ENCODE data around the gene PPP6R1. TPM values are rescaled to one million over a fixed set of nuclear protein-coding genes. Genes with fewer than 3 reads are reported as not detected.

Gene PPP6R1
- total RNA-seq, 3 donors from 2014 or later, result 60.0 to 72.9 (median 65.9) TPM

DNA sequence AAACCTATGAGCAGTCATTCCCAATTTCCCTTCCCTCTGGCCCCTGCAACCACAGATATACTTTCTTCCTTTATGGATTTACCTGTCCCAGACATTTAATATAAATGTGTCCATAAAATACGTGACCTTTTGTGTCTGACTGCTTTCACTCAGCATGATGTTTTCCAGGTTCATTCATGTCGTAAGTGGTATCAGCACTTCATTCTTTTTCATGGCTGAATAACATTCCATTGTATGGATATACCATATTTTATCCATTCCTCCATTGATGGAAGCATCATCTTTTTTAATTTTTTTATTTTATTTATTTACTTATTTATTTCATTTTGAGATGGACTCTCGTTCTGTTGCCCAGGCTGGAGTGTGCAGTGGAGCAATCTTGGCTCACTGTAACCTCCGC is 8.0 kb upstream of the PPP6R1 start:
- ATAC-seq, result no peak
- no peak for DNase-seq
- Histone ChIP-seq H3K9me3 (no peaks in the 10 kb centered on the region), H3K4me1 (ENCODE audit: low read depth) (no peaks in the 10 kb centered on the region), H3K4me3 (no peak overlapping the region), H3K36me3 (ENCODE audit: low read depth) (no peaks in the 10 kb centered on the region)
- intact Hi-C loops (cut with DNase I, micrococcal nuclease), result no loop called here
- TF ChIP-seq CTCF (IDR thresholded peaks at IDR 0.05), result no peak

DNA sequence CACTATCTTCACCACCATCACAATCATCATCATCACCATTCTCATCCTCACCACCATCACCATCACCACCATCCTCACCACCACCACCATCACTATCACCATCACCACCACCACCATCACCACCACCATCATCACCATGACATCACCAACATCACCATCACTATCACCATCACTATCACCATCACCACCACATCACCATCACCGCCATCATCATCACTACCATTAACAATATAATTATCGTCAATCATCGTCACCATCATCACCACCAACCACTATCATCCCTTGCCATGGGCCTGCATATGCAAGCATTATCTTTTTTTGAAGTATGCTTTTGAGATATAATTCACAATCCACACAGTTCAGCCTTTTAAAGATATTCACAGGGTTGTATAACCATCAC is 7.6 kb upstream of the PPP6R1 start:
- DNase-seq, result no peak
- Histone ChIP-seq H3K4me1 (ENCODE audit: low read depth) (no peaks in the 10 kb centered on the region), H3K36me3 (ENCODE audit: low read depth) (no peaks in the 10 kb centered on the region), H3K4me3 (no peak overlapping the region), H3K9me3 (no peaks in the 10 kb centered on the region)
- no peak for TF ChIP-seq CTCF (IDR thresholded peaks at IDR 0.05)
- no peak for ATAC-seq
- intact Hi-C loops (cut with DNase I, micrococcal nuclease), result no loop called here

DNA sequence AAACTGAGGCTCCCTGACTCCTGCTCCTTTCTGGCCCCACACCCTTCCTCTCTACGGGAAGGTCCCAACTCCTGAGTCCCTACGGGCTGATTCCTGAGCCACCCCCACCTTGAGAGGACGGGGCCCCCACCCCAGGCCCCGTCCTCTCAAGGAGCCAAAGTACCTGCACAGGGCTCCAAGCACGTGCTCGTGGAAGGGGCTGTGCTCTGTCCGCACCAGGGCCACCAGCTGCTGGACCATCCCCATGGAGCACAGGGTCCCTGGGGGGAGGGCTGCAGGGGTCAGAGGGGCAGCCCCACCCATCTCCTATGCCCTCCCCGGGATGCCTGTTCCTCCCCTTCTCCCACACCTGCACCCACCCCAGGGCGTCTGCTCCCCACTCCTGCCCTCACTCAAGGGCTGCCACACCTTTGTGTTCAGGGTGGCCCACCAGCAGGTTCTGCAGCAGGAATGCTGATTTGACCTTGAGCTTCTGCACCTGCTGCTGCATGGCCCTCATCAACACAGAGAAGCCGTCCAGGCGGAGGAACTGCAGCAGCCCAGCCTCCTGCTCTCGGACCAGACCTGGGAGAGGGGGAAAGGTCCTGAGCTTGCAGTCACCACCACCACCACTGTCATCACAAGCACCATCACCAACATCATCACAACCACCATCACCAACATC is 7.0 kb upstream of the PPP6R1 start:
- H3K4me1 ChIP-seq (ENCODE audit: low read depth), result no peaks in the 10 kb centered on the region
- DNase-seq (no peak), ATAC-seq (no peak)
- intact Hi-C loops (cut with DNase I, micrococcal nuclease), result no loop called here
- no peaks in the 10 kb centered on the region for H3K9me3 ChIP-seq
- no peak overlapping the region for H3K4me3 ChIP-seq
- no peak for TF ChIP-seq CTCF (IDR thresholded peaks at IDR 0.05)
- H3K36me3 ChIP-seq (ENCODE audit: low read depth), result no peaks in the 10 kb centered on the region

DNA sequence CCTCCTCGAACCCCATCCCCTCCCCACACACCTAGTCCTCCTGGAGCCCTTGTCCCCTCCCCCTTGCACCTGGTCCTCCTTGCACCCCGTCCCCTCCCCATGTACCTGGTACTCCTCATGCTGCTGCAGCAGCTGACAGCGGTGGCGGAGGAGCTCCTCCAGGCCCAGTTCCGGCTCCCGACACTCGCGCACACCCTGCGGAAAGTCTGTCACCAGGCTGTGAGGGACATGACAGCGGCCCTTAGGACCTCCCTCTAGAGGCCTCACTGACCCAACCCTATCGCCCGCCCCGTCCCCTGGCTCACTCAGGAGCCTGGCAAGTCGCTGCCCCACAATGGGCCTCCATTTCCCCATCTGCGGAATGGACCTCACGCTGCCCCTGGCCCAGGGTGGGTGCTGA is 6.4 kb upstream of the PPP6R1 start:
- Histone ChIP-seq H3K36me3 (ENCODE audit: low read depth) (no peaks in the 10 kb centered on the region), H3K9me3 (no peaks in the 10 kb centered on the region), H3K4me3 (no peak overlapping the region), H3K4me1 (ENCODE audit: low read depth) (no peaks in the 10 kb centered on the region)
- DNase-seq (no peak), ATAC-seq (no peak)
- no peak for TF ChIP-seq CTCF (IDR thresholded peaks at IDR 0.05)
- intact Hi-C loops (cut with DNase I, micrococcal nuclease), result no loop called here

DNA sequence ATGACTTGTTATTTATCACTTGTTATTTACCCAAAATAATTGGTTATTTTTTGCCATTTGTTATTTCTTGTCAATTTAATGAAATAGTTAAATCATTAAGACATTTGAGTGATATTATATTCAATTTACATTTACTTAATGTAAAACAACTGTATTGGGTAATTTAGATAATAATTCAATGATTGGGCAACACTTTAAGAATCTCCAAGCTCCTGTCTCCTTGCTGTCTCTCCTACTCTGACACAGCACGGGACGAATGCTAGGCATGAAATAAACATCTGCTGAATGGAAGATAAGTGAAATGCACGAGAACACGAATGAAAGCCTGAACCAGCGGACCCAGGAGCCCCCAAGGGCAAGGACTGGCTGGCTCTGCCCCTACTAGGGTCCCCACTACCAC is 5.7 kb upstream of the PPP6R1 start:
- Histone ChIP-seq H3K9me3 (no peaks in the 10 kb centered on the region), H3K4me3 (no peak overlapping the region), H3K4me1 (ENCODE audit: low read depth) (peaks cover 4% of the 10 kb centered on the region), H3K36me3 (ENCODE audit: low read depth) (no peaks in the 10 kb centered on the region)
- DNase-seq, result no peak
- no peak for ATAC-seq
- no peak for TF ChIP-seq CTCF (IDR thresholded peaks at IDR 0.05)
- intact Hi-C loops (cut with DNase I, micrococcal nuclease), result no loop called here

- intact Hi-C loops (cut with DNase I, micrococcal nuclease), result no loop called here
- ATAC-seq, result no peak
- H3K4me1 ChIP-seq (ENCODE audit: low read depth), result peaks cover 12% of the 10 kb centered on the region
- H3K9me3 ChIP-seq, result no peaks in the 10 kb centered on the region
- H3K4me3 ChIP-seq, result no peak overlapping the region
- H3K36me3 ChIP-seq (ENCODE audit: low read depth), result peaks cover 6% of the 10 kb centered on the region
- no peak for TF ChIP-seq CTCF (IDR thresholded peaks at IDR 0.05)
- no peak for DNase-seq
Measured at GRCh38 chr19:55262359-55262758, 3.5 kb upstream of the PPP6R1 start.

All from mucosa of descending colon (tissue), 3 donors.